GM21515 (cell line): ENCODE measurements around the gene CRADD.
"Not testable (repeated sequence)": the region's sequence is repeated elsewhere in the genome, so short reads cannot be mapped to it uniquely, and the experiment has no call there.

ENCODE experiments used
- ATAC-seq: cut with Tn5 transposase; IDR thresholded peaks from one replicate; pipeline ENCODE4 v1.9.1; 2021; ENCODE audit not compliant: unreplicated experiment

The CRADD gene

DNA sequence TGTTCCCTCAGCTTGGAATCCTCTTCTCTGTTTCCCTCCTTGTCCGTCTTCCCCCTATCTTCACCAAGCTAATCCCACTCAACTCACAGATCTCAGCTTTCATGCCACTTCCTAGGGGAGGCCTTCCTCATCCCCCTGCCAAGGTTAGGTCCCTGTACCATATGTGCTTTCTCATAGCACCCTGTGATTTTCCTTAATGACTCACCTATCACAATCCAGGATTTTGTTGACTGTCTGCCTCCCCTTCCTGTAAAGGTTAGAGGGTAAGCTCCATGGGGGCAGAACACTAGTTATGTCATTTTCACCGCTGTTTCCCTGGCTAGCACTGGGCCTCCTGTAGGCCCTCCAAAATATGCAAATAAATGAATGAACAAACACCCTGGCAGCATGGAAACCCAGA is 57.6 kb downstream of the CRADD start:
- no peak for ATAC-seq

DNA sequence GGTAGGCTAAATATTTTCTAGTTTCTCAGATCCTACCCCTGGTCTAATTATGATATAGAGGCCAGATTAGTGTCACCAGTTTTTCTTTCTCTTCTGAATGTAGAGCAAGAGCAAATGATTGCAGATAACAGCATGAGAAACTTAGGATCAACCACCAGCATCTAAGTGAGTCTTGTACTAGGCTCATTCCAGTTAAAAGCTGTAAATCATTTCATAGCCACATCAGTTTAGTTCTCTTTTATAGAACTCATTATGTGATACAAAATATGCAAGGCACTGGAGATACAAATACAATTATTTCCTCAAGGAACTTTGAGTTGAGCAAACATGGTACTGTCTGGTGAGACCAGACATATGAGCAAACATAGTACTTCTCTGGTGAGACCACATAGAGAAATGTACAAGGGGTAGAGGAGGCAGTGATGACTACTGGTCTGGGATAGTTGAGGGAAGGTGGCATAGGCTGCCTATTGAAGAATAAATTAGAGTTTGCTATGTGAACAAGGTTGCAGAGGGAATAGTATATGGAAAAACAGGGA is 59.5 kb downstream of the CRADD start:
- no peak for ATAC-seq

DNA sequence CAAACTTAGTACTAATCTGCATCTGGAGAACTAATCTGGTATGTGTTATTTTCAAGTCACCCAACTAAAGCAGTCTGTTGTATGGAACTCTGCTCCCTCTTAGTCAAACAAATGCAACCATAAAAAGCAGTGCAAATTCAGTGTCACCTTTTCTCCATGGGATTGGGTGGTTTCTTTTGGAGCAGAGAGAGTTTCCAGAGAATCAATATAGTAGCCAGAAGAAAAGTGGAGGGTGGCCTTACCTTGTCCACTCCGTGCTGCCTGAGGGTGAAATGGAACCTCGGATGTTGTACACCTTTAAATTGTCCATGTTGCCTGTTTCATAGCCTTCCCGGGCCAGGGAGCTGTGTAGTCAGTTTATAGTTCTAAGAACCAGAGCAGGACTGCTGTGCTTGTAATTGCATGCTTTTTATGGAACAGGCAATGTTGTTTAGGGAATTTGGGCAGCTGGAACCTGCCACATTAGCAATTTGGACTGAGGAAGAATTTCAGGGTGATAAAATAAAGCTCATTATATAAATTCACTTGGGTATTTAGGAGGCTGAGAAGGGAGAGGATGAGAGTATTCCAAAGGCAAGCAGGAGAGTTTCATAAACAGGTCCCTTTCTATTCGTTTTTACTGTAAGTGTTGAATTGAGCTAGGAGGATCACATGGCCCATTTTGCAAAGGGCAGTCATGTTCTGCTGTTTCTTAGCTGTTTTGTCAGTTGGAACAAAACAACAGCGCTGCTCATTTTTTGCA is 60.5 kb downstream of the CRADD start:
- no peak for ATAC-seq

DNA sequence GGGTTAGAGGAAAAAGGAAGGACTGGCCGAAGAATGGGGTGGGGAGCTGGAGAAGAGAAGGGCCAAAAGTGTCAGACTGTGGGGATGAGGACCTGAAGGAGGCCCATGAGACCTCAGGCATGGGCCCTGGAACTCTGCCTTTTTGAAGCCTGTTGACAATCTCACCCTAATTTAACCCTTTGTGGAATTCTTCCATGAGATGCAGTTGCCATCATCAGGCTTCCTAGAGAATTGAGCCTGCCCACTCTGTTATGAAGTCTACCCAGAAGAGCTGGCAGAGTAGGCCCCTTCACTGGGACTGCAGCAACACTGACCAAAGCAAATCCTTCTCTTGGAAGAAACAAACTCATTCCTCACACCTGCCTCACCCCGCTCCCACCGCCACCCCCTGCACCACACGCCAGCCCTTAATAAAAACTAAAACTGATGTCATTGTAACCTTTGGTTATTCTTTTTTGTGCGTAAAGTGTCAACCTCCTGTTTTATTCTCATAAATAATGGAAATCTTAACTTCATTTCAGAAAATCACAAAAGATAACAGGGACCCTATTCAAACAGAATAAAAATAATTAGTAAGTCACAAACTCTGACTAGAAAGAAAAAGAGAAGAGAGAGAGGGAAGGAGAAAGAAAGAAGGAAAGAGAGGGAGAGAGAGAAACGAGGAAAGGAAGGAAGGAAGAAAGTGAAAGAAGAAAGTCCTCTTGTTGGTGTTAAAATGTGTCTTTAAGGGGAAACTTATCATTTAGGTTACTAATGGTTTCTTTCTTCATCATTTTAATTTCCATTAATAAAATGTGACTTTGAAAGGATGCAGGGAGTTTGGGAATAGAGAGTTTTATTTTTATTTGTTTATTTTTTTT is 61.3 kb downstream of the CRADD start:
- ATAC-seq = no peak

DNA sequence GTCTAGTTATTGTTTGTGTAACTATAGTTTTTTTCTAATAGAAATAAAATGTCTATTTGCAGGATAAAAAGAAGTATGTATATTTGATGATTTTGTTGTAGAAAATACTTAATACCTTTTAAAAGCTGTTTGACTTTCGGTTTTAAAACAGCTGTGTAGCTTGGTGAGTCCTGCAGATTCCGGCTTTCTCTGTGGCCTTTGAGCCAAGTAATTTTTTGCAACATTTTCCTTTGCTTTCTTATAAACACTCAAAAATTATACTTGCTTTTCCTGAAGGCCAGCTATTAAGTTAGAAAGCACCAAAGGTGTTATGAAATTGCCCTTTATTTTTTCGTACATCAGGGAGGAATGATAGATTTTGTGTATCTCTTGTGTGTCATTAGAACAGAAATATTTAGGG is 63.6 kb downstream of the CRADD start:
- ATAC-seq = no peak

DNA sequence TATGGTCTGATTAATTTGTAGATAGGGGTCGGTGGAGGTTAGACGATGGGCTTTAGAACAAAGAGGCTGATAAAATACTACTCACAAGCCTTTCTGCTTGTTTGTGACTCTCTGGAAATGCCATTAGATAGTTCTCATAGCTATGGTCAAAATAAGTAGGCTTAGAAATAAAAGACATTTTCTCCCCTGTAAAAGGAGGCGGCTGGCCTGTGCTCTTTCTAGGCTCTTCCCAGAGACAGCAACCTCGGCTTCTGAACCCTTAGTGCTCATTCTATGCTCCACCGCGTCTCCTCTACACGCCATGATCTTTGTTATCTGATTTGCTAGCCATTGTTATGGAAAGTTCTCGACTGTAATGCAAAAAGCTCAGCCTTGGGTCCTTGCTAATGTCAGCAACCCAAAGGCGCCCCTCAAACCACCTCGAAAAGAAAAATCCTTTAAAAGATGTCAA is 64.5 kb downstream of the CRADD start:
- ATAC-seq = peak; percentile 24

DNA sequence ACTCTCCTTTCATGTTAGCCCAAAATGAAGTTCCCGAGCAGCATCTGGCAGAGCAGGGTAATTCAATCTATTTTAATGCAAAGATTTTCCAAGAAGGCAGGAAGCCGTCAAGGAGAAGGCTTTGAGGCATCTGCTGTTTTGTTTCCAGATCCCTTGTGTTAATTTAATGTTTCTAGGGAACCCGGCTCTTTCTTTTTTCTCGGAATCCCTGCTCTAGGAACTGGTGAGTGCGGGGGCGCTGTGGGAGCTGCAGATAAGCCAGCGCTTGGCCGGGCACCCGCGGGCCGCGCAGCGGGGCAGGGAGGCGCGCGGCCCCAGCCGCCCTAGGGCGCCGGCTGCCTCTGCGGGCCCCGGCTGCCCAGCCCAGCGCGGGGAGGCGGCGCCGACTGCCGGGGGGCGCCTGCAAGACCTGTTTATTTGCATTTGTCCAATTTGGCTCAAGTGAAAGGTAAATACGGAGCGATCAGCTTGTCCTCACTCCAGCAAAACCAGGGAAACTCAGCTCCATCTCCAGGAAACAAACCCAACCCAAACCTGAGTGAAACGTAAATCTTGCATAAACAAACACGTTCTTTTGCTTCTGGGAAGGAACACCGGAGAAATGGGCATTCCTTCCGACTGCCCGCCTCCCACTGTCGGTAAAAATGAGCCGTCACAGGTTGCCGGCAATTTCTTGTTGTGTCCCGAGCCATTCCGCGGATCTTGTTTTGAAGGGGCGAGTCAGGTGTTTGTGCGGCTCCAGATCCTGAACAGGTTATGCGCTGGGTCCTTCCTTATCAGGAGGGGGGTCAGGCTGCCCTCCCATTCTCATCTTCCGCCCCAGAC is 65.1 kb downstream of the CRADD start:
- ATAC-seq = peak; percentile 92

DNA sequence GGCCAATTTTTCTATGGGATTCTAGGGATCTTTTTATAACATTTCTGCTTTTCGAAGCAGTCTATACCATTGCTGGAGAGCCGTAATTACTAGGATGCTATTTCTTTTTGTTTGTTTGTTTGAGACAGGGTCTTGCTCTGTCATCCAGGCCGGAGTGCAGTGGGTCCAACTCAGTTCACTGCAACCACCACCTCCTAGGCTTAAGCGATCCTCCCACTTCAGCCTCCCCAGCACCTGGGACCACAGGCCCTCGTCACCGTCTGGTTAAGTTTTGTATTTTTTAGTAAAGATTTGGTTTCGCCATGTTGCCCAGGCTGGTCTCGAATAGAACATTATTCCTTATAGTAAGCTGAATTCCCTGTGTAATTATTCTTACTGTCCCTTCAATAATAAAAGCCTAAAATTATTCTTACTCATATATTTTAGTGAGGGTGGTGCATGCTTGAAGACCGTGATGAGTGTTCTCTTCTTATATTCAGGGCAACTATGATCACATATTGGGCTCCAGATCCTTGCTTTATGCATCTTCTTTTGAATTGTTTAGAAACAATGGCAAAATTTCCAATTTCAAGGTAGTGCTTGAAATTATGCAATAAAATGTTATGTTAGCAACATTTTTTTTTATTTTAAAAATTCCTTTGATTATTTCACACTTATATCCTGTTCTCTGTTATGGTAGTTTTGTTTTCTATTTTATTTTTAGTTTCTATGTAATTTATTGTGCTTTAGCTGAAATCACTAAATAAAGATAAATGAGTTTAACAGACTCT is 66.2 kb downstream of the CRADD start:
- no peak for ATAC-seq

DNA sequence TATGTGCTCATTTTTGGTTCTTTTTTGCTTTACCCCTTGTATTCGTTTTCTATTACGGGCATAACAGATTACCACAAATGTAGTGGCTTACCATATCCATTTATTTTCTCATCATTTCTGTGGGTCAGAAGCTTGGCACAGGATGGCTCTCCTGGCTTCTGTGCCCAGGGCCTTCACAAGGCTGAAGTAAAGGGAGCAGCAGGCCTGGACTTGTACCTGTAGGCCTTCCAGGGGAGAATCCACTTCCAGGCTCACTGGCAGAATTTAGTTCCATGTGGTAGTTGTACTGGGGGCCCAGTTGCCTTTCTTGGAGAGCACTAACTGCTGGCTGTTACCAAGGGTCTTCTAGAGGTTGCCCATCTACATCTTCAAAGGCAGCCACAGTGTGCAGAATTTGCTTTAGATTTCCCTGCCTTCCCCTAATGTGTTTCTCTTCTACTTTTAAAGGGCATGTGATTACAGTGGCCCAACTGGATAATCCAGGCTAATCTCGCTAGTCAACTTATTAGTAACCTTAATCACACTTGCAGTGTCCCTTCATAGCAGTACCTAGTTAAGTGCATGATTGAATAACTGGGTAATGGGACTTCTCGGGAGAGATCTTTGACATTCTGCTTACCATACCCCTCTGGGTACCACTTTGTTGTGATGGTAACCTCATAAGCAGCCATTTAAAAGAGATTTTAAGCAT is 67.0 kb downstream of the CRADD start:
- ATAC-seq = no peak

DNA sequence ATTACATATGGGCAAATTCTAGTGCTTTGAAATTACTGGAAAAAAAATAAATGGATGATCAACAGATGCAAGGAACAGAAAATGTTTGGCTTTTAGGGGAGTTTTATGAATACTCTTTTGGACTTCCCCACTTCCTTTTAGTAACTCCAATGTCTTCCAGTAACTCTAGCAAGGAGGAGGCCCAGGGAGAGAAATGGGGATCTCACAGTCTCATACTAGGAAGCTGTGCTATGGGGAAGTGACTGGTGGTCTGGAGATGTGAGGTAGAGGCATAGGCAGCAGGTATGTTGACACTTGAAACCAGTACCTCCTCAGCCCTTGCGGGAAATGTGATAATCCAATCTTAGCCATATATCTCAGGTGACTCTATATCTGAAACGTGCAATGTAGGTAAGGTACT is 68.1 kb downstream of the CRADD start:
- ATAC-seq = no peak

DNA sequence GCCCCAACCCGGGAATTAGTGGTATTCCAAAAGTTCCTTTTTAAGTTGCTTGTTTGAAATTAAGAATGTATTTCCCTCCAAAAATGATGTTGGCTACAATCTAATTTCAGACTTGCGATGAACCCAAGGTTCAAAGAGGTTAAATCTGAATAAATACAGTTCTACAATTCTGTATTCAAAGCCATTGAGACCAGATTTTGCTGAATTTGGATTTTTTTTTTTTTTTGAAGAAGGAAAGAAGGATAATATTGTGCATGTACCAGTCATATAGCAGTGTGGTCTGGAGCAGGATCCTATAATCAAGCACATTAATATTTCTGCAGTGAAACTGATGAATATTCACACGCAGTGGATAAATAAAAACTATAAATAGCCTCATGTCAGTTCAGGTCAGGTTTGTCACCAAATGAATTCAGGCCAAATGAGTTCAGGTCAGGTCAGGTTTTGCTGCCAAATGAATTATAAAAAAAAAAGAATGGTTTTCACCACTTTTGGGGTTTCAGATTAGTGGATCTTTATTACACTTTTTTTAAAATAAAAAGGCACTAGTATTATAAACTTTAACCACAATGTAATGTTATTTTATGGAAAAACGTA is 69.5 kb downstream of the CRADD start:
- ATAC-seq = no peak

DNA sequence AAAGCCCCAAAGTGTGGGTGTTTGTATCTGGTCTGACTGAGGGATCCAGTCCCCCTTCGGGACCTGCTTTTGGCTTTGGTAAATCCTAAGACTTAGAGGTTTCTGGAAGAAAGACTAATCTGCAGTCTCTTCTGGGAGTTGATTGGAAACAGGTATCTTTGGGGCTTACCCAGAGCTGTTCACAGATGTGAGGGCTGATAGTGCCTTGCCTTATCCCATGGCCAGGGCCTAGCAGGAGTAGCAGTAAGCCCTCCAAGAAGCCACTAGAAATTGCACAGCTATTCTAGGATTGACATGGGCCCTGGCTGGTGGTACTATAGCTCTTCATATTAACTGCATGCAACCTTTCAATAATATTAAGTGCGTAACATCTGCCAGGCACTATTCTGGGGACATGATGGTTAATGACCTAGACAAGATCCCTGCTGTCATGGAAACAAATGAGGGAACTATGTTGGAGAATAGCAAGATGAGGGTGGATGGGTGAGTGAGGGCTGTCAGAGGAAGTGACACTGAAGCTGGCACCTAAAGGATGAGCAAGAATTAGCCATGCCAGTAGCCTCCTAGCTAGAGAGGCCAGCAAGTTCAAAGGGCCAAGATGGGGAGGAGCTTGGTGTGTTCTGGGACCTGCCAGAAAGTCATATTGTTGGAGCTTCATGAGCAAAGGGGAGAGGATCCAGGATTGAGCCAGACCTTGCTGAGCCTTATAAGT is 71.7 kb downstream of the CRADD start:
- no peak for ATAC-seq

DNA sequence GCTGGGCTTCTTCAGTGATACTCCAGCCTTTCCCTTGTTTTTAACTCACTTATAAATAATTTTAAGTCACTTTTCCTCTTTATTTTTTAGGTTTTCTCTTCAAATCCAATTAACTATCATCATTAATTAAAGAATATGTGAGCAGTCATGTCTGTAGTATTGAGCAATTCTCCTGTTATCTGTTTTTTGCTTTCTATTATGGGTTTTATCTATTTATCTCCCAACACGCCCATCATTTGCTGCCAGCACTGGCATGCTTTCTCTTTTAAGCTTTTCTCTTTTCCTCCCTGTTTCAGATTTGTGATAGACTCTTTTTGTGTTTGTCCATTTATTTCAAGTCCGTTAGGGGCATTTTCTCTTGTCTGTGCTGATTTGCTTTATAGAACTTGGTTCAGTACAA is 72.3 kb downstream of the CRADD start:
- ATAC-seq = no peak

DNA sequence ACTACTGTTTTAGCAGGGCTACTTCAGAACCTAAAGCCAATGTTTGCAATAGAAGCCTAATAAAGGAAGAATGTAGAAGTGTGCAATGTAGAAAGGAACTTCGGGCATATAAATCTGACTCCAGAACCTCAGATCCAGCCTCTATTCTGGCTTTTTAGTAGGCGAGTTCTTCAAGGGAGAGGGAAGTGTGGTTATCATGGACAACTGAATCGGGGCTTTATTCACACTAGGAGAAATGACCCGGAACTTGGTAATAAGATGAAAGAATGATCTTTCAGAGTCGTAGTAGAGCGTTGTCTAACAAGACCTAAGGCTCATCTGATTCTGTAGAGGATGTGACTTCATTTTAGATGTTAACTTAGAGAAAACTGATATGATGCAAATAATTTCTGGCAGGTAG is 72.9 kb downstream of the CRADD start:
- no peak for ATAC-seq

DNA sequence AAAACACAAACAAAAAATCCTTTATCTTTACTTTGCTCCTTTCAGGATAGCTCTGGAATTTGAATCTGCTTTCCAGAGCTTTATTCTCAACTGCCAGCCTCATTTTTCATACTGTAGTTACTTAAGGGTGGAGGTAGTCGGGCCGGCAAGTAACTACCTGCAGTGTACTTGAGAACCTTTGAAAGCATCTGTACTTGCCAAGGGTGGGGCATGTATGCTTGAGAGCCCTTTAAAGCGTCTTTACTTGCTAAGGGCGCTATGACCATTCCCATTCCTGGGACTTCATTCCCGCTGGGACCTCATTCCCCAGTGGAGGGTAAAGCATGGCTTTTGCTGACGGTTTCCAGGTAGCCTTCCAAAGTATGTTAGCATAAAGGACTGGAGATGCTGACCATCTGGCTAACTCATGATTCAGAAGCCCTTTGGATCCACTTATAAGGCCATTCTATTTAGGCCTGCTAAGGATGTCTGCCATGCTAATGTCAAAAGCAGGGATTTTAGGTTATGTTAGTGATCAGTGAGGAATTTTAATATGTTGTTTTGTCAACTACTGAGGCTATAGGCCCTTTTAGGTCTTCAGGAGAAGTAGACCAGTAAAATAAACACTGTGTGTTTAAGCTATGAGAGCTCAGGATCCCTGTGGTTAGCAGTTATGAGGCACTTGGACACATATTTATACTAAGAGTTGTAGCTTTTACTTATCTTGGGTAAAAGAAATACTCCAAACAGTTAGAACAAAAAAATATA is 74.9 kb downstream of the CRADD start:
- ATAC-seq = no peak

DNA sequence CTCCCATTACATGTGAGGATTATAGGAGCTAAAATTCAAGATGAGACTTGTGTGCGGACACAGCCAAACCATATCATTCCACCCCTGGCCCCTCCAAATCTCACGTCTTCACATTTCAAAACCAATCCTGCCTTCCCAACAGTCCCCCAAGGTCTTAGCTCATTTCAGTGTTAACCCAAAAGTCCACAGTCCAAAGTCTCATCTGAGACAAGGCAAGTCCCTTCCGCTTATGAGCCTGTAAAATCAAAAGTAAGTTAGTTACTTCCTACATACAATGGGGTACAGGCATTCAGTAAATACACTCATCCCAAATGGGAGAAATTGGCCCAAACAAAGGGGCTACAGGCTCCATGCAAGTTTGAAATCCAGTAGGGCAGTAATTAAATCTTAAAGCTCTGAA is 76.1 kb downstream of the CRADD start:
- ATAC-seq = no peak

DNA sequence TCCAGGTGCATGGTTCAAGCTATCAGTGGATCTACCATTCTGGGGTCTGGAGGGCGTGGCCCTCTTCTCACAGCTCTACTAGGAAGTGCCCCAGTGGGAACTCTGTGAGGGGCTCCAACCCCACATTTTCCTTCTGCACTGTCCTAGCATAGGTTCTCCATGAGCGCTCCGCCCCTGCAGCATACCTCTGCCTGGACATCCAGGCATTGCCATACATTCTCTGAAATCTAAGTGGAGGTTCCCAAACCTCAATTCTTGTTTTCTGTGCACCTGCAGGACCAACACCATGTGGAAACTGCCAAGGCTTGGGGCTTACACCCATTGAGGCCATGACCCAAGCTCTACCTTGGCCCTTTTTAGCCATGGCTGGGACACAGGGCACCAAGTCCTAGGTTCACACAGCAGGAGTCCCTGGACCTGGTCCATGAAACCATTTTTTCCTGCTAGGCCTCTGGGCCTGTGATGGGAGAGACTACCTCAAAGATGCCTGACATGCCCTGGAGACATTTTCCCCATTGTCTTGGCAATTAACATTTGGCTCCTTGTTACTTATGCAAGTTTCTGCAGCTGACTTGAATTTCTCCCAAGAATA is 76.8 kb downstream of the CRADD start:
- ATAC-seq = no peak

DNA sequence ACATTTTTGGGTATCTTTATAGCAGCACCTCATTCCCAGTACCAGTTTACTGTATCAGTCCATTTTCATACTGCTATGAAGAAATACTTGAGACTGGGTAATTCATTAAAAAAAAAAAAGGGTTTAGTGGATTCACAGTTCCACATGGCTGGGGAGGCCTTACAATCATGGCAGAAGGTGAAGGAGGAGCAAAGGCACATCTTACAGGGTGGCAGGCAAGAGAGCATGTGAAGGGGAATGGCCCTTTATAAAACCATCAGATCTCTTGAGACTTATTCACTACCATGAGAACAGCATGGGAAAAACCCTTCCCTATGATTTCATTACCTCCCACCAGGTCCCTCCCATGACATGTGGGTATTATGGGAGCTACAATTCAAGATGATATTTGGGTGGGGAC is 77.7 kb downstream of the CRADD start:
- ATAC-seq = not testable (repeated sequence)
